HG03175 (cell line): Measurements from ENCODE around the gene CDK17.

Source experiments
- ATAC-seq: cut with Tn5 transposase; IDR thresholded peaks from one replicate; pipeline ENCODE4 v1.9.1; 2021; ENCODE audit warnings: mild to moderate bottlenecking, moderate library complexity; ENCODE audit not compliant: unreplicated experiment

CDK17 gene

DNA sequence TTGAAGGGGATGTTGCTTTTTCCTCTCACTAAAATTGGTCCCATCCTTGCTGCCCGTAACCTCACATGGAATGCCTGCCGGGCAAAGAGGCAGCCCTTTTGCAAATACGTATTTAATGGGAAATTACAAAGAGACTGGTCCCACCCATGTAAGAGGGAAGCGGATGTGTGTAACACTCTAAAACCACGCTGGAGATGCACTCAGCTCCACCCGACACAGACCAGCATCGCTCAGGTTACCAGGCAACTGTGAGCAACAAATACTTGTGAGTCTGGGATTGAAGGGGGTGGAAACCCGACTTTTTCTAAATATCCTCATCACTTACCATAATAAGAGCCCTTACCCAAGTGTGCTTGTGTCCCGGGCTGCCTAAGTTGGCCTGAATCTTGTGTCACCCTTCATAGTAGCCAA lies 158.4 kb downstream of the CDK17 start:
- no peak for ATAC-seq

DNA sequence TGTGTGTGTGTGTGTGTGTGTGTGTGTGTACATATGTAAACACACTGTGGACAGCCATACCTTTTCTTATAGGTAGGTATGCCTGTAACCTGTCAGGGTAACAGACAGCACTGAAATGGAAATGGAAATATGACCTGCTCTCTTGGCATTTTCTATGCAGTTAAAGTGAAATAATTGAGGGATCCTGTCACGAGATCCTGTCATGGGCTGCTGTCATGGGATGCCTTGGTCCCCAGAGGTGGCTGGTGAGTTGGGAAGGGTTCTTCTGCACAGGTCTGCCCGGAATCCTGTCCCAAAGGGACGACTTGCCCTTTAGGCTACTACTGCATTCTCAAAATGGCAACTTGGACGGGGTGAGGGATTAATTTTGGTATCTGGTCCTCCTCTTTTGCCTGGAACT lies 158.8 kb downstream of the CDK17 start:
- no peak for ATAC-seq

DNA sequence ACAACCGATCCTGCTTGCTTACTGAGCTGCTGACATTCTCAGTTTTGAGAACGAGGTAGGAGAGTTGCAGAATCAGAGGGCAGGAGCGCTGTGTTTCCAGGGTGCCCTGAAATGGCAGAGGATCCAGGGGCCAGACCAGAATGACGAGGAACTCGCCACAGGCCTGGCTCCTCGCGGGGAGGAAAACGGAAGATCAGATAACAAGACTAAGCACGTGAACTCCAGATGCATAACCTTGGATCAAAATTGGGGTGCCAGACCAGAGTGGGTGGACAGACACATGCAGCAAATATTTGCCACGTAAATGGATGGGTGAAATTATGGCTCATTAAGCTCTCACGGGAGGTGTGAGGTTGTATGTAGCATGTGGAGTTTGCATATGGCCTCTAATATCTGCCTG lies 159.6 kb downstream of the CDK17 start:
- no peak for ATAC-seq

DNA sequence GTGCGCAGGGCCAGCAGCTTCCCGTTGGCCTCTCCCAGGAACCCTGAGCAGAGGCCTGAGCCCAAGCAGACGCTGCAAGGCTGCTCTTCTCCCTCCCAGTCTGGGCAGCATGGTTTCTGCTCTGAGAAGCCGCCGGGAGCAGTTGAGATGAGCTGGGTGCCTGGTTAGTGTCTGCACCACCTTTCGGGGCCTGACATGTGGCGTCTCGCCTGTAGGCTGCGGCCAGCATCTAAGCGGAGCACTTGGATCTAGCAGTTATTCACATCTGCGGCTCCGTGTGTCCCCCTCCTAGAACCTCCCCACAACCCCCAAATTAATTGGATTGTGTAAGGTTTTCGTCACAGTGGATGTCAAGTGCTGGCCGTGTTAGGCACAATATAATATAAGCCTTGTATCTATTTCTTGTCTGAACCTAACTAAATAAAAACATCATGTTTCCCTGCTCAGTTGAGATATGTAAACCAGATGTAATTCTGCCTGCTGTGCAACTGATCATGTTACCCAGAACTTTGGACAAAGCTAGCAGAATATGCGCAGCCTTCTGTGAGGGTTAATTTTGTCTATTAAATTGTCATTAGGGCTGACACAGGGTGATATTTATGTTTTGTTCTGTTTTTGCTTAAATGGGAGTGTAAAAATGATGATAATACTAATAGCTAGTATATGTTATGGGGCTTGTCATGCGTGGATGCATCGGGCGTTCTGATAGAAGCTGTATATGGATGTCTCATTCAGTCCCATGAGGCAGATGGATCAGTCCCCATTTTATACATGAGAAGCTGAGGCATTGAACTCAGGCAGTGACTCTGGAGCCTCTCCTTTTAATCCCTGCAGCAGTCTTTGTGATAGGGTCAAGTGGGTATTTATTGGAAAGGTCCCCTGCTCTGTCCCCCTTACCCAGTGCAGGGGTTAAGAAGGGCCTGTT lies 160.3 kb downstream of the CDK17 start:
- ATAC-seq = no peak

DNA sequence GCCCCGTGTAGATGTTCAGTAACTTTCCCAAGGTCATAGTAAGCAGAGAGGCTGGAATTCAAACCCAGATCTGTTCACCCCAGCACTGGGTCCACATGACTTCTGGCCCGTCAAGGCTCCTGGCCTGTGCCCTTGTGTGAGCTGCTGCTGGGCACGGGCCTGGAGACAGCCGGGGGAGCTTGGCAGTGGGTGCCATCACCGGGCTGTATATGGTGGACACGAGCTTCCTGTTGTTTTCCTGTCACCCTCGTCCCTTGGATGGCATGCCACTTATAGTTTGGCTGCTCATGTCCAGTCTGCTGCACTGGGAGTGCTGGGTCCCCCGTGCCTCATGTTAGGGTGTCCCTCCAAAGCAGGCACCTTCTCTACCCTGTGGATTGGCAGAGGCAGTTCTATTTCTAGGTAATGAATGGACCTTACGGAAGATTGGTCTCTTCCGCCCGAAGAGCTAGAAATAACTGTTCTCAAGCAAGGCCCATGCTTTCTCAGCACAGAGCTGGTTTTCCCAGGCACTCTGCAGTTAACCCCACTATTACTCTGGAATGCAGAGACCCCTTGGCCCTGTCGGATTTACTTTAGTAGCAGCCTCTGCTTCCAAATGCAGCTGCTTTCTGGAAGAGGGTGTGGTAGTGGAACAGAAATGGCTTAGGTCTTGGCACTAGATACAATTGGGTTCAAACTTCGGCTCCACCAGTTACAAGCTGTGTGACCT lies 161.7 kb downstream of the CDK17 start:
- no peak for ATAC-seq

DNA sequence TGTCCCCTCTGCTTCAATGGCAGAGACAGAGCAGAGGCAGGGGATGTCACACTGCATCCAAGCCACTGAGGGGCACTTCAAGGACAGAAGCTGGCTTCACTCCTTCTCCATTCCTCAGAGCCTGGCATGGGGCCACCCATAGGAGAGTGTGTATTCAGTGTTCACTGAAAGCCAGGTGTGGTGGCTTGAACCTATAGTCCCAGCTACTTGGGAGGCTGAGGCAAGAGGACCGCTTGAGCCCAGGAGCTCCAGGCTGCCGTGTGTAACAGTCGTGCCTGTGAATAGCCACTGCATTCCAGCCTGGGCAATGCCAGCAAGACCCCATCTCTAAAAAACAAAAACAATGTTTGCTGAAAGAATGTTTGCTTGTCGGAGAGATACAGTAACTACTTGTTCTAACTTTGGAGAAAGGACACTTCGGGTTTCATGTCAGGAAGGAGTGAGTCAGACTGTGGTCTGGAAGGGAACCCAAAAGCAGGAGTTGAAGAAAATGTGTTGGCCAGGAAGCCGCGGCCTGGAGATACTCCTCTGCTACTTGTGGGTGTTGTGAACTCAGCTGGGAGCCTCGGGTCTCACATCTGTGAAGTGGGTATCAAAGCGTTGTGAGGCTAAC lies 162.7 kb downstream of the CDK17 start:
- ATAC-seq = no peak

DNA sequence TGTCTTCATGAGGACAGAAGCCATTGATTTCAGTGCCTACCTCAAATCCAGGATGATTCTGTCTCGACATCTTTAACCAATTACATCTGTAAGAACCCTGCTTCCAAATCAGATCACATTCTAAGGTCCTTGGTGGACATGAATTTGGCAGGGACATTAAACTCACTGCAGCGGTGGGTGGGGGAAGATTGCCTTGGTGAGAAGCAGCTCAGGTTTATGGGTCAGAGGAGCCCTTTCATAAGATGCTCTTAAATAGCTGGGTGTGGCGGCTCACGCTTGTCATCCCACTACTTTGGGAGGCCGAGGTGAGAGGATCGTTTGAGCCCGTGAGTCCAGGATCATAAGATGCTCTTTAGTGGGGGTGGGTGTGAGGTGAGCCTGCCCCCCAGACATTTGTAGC lies 163.2 kb downstream of the CDK17 start:
- ATAC-seq = no peak

DNA sequence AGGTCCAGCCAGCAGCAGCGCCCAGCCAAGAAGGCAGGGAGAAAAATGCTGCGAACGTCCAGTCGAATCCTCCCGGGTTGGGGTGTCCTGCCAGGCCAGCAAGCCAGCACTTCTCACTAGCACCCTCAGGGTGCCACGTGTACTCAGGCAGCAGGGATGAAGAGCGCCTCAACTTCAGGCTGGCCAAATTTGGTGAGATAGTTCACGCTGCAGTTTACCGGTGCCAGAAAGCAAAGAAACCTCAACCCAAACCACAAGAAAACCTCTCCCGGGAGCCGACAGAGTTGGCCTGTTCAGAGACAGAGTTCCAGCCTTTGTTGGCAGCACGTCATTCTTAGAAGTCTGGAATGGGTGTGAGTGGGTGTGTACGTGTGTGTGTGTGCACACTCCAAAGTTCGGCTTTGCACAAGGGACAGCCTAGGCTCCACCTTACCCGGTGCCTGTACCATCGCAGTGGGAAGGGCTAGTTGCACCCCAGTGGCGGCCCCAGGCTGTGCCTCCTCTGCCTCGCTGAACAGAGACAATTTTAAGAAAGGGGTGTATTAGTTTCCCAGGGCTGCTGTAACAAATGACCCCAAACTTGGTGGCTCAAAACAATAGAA lies 163.9 kb downstream of the CDK17 start:
- no peak for ATAC-seq

DNA sequence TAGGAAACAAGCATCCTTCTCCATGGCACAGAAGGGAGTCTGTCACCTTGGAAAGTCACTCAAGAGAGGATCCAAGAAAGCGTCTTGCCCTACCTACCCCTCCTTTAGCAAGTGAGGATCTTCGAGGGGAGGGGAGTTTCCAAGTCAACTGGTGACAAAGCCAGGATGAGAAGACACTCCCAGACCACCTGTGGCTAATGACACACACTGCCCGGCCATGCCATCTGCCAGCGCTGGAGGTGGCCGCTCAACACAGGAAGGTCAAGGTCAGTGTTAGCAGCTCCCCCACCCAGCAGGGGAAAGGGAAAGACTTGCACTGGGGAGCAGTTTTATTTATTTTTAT lies 164.8 kb downstream of the CDK17 start:
- no peak for ATAC-seq

DNA sequence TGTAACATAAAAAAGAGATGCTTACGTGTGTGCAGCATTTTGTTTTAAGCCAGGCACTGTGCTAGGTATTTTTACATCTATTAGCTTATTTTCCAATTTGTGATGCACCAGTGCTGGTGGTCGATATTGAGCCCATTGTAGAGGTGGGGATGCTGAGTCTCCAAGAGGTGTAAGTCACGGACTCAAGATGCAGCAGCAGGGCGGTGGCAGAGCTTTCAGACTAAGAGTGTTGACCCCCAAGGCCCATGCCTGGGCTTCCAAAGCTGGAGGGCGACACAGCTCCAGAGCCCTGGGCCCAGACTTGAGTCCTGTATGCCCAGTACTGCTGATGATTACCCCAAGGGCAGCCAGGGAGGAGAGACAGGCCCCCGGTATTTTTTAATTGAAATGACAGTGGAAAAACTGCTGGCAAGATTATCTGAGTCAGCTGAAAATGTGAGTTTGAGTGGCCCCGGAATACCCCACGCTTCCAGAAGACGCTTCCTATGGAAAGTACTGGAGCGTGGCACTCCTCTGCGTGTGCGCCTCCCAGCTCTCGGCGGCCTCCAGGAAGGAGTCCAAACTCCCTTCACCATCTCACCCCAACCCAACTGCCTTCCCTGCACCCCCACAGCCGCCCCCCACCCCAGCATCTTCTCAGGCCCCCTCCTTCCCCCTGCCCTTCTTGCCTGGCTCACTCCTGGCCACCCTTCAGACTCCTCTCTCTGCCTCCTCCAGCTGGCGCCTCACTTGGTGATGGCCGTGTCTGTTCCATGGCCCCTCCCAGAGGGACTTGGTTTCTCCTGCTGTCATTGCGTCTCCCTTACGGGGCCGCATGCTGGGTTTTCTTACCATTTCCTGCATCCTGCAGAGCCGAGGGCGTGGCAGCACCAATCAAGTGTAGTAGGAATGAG lies 165.4 kb downstream of the CDK17 start:
- no peak for ATAC-seq

DNA sequence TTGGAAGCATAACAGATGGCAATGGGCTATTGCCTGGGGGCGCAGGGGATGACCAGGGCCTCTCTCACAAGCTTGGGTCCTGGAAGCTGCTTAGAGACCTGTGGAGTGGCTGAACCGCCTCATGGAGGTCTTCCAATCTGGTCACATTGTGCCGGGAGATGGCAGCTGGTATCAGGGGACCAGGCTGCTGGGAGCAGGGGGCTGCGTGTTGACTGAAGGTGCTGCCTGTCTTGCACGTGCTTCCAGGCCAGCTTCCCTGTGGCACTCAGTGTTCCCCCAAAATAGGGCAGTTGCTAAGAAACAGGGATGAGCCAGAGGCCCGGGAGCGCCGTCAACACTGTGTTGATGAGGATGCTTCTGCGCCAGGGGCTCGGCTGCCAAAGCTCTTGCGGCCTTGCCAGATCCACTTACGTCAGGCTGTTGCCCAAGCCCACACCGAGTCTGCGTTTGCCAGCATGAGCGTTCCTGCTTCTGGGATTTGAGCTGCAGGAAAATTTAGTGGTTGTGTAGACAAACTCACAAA lies 166.2 kb downstream of the CDK17 start:
- no peak for ATAC-seq

DNA sequence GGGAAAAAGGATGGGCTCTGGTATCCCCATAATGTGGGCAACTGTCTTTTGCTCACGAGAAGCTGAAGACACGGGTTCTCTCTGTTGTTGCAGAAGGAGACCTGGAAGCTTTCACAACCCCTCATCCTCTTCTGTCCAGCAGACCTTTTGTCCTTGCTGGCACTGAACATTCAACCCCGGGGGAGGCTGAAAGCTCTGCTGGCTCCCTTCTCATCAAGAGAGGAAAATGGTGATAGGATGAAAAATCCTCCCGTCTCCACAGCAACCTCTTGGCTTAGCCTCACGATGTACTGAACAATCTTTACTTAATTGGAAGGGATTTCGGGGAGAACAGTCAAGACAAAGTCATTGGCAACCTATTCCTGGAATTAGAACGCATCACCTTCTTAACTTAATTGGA lies 167.1 kb downstream of the CDK17 start:
- ATAC-seq = no peak

DNA sequence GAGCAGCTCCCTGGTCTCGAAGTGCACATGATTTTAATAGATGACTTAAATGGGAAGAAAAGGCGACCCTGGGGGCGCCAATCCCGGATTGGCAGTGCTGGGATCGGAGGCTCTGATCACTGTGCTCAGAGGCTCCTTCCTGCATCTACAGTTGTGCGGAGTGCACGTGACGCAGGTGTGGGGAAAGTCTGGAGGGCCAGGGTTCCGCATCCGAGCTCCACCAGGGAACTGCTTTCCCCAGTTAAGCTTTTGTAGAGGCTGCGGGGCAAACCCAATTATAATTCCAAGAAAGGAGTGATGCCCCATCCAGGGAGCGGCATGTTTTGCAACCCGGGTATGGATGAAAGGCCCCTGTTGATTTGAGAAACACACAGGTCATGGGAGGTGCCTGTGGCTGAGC lies 169.6 kb downstream of the CDK17 start:
- no peak for ATAC-seq

DNA sequence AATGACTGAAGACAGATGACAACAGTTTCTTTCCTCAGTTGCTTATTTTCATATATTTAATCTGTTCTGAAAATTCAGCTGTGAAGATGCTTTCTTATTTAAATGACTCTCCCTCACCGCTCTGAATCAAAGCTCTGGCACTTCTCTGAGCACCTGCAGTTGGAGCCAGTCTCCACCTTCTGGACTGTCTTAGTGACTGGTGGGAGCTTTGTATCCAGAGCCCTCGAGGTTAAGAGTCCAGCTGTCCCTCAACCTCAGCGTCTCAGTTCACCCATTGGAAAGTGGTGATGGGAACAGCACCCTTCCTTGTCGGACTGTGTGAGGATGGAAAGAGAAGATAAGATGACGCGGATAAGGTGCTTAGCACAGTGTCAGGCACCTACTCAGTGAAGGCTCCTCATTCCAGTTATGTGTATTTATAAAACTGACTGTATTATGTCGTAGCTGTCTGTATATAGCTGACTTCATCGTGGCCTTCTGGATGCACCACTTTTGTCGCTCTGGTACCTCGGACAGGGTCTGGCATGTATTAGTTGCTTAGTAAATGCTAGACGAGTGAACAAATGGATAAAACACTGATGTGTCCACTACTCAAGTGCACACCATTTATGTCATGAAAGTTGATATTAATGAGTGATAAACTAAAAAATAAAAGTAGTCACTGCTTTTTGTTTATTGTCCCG lies 171.5 kb downstream of the CDK17 start:
- no peak for ATAC-seq
